Measurements from ENCODE around the gene ASF1B. TPM values are rescaled to one million over a fixed set of nuclear protein-coding genes. Genes with fewer than 3 reads are reported as not detected.

Gene ASF1B
- total RNA-seq, 1 donor from 2014 or later = 0.96 TPM

GRCh38 chr19:14116918-14117578 lies 19.3 kb downstream of the ASF1B start:
- TF ChIP-seq CTCF (IDR thresholded peaks at IDR 0.05; ENCODE audit: borderline replicate concordance) = no peak
- intact Hi-C loops (cut with micrococcal nuclease) = no loop called here
- Histone ChIP-seq H3K36me3 (no peaks in the 10 kb centered on the region), H3K4me1 (peaks cover 77% of the 10 kb centered on the region), H3K27me3 (ENCODE audit: low read depth) (no peaks in the 10 kb centered on the region), H3K9me3 (replicated peaks) (no peaks in the 10 kb centered on the region), H3K27ac (replicated peaks) (peak overlapping the region; percentile 100), H3K4me3 (peak overlapping the region; percentile 95)
- DNase-seq = peak; percentile 42

DNA sequence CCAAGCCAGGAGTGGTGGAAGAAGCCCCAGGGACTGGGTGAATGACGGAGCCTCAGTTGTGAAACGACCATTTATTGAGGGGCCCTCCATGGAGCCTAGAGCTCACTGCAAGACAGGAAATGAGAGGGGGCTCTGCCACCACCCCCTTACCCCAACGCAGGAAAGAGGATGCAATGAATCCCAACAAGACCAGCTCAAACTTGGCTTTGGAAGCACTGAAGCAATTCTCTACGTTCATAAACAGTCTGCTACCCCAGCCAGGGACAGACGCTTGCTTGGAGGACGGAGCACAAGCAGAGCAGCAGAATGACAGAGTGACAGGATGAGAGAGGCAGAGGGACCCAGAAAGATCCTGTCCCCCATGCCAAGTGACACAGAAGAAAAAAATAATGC lies 19.9 kb downstream of the ASF1B start:
- intact Hi-C loops (cut with micrococcal nuclease) = no loop called here
- no peak for DNase-seq
- no peaks in the 10 kb centered on the region for H3K27me3 ChIP-seq (ENCODE audit: low read depth)
- no peaks in the 10 kb centered on the region for H3K9me3 ChIP-seq (replicated peaks)
- H3K4me3 ChIP-seq = peak overlapping the region; percentile 95
- H3K36me3 ChIP-seq = no peaks in the 10 kb centered on the region
- peaks cover 82% of the 10 kb centered on the region for H3K4me1 ChIP-seq
- peak overlapping the region; percentile 100 for H3K27ac ChIP-seq (replicated peaks)
- TF ChIP-seq CTCF (IDR thresholded peaks at IDR 0.05; ENCODE audit: borderline replicate concordance) = no peak

- no peak for TF ChIP-seq CTCF (IDR thresholded peaks at IDR 0.05; ENCODE audit: borderline replicate concordance)
- Histone ChIP-seq H3K27ac (replicated peaks) (peak overlapping the region; percentile 100), H3K27me3 (ENCODE audit: low read depth) (no peaks in the 10 kb centered on the region), H3K4me3 (peak overlapping the region; percentile 95), H3K4me1 (peaks cover 89% of the 10 kb centered on the region), H3K9me3 (replicated peaks) (no peaks in the 10 kb centered on the region), H3K36me3 (no peaks in the 10 kb centered on the region)
- no peak for DNase-seq
- intact Hi-C loops (cut with micrococcal nuclease) = no loop called here
Measured at GRCh38 chr19:14115756-14116155, 20.6 kb downstream of the ASF1B start.

- intact Hi-C loops (cut with micrococcal nuclease) = no loop called here
- Histone ChIP-seq H3K4me1 (peaks cover 92% of the 10 kb centered on the region), H3K27me3 (ENCODE audit: low read depth) (no peaks in the 10 kb centered on the region), H3K36me3 (no peaks in the 10 kb centered on the region), H3K9me3 (replicated peaks) (no peaks in the 10 kb centered on the region), H3K27ac (replicated peaks) (peak overlapping the region; percentile 100), H3K4me3 (peak overlapping the region; percentile 95)
- peak; percentile 70 for TF ChIP-seq CTCF (IDR thresholded peaks at IDR 0.05; ENCODE audit: borderline replicate concordance)
- DNase-seq = peak; percentile 67
Measured at GRCh38 chr19:14114854-14115253, 21.5 kb downstream of the ASF1B start.

- intact Hi-C loops (cut with micrococcal nuclease) = no loop called here
- Histone ChIP-seq H3K9me3 (replicated peaks) (no peaks in the 10 kb centered on the region), H3K4me1 (peaks cover 89% of the 10 kb centered on the region), H3K36me3 (no peaks in the 10 kb centered on the region), H3K27me3 (ENCODE audit: low read depth) (no peaks in the 10 kb centered on the region), H3K4me3 (peak overlapping the region; percentile 95), H3K27ac (replicated peaks) (peak overlapping the region; percentile 100)
- no peak for TF ChIP-seq CTCF (IDR thresholded peaks at IDR 0.05; ENCODE audit: borderline replicate concordance)
- no peak for DNase-seq
Measured at GRCh38 chr19:14114439-14114838, 21.9 kb downstream of the ASF1B start.

All from left ventricle myocardium inferior (tissue), 1 donor.